PC-9 (cell line): Measurements from ENCODE around the gene TRAPPC5.

Experiments used
- EZH2 ChIP-seq: fragments of 200-600 bp; sonication (generic); IDR thresholded peaks from 2 replicates; pipeline ENCODE4 v1.8.0; 2017; ENCODE audit warnings: antibody characterized with exemption, low read depth
- TF ChIP-seq, protein P1 (sequence below): fragments of 200-600 bp; sonication (generic); conservative IDR thresholded peaks from 2 replicates; pipeline ENCODE4 v1.6.1; 2017; ENCODE audit warnings: mixed run types, antibody characterized with exemption, mild to moderate bottlenecking, moderate library complexity

DNA sequence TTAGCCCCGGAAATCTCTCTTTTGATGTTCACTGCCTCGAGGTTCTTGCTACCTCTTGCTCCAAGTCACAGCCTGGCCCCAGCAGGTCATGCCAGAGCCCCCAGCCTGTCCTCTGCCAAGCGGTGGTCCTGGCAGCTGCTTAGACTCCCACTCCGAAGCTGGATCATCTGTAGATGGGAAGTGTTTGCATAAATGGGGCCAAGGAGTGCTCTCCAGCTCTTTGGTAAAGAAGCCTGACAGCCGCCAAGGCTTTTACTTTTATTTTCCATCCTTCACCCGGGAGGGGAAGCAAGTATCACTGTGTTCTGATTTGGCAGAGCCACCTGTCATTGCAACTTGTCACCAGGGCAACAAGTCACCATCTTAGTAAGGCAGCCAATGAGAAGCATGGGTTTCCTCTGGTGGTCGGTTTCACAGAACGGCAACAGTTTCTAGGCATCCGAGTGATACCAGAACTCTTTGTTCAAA, 22.4 kb upstream of the TRAPPC5 start:
- TF ChIP-seq, protein P1, sequence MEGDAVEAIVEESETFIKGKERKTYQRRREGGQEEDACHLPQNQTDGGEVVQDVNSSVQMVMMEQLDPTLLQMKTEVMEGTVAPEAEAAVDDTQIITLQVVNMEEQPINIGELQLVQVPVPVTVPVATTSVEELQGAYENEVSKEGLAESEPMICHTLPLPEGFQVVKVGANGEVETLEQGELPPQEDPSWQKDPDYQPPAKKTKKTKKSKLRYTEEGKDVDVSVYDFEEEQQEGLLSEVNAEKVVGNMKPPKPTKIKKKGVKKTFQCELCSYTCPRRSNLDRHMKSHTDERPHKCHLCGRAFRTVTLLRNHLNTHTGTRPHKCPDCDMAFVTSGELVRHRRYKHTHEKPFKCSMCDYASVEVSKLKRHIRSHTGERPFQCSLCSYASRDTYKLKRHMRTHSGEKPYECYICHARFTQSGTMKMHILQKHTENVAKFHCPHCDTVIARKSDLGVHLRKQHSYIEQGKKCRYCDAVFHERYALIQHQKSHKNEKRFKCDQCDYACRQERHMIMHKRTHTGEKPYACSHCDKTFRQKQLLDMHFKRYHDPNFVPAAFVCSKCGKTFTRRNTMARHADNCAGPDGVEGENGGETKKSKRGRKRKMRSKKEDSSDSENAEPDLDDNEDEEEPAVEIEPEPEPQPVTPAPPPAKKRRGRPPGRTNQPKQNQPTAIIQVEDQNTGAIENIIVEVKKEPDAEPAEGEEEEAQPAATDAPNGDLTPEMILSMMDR = no peak
- no peak for TF ChIP-seq EZH2
